ENCODE results near the gene ALKBH3.

DNA sequence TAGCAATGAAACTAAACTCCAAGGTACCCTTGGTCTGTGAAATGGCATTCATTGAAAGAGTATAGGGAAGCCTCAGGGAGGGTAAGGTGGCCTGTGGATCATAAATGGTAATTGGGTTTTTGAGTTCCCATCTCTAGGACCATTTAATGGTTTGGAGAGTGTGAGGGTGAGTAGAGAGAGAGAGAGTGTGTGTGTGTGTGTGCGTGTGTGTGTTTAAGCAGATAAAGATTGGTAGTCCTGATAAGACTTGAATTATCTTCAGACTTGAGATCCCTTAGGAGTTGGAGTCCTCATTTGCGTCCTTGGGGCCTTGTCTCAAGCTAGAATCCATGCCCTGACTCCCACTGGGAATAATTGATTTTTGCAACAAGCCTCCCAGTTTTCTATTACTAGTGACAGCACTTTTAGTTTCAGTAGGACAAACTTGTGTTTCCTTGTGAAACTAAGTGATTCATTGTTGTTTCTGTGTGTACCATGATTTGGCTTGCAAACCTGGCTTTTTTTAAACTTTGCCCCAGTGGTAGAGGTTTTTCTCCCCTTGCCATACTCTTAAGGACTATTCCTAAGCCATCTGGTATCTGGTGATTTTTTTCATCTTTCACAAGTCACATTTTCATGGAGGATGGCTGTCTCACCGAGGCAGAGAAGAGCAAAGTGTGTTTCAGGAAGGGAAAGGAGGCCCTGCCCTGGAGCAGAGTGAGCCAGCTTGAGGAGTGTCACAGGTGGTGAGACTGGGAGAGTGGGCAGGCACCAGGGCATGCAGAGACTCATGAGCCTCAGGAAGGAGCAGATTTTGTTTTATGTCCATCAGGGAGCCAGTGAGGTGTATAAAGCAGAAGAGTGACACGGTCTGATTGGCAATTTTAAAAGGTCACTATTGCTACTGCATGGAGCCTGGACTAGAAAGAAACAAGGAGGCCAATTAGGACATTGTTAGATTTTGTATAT lies 26.7 kb downstream of the ALKBH3 start:
- TF ChIP-seq, protein P1, sequence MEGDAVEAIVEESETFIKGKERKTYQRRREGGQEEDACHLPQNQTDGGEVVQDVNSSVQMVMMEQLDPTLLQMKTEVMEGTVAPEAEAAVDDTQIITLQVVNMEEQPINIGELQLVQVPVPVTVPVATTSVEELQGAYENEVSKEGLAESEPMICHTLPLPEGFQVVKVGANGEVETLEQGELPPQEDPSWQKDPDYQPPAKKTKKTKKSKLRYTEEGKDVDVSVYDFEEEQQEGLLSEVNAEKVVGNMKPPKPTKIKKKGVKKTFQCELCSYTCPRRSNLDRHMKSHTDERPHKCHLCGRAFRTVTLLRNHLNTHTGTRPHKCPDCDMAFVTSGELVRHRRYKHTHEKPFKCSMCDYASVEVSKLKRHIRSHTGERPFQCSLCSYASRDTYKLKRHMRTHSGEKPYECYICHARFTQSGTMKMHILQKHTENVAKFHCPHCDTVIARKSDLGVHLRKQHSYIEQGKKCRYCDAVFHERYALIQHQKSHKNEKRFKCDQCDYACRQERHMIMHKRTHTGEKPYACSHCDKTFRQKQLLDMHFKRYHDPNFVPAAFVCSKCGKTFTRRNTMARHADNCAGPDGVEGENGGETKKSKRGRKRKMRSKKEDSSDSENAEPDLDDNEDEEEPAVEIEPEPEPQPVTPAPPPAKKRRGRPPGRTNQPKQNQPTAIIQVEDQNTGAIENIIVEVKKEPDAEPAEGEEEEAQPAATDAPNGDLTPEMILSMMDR (IDR thresholded peaks at IDR 0.05) = no peak
- TF ChIP-seq POLR2A (IDR thresholded peaks at IDR 0.05) (no peak), POLR2AphosphoS5 (IDR thresholded peaks at IDR 0.05) (no peak), EP300 (IDR thresholded peaks at IDR 0.05) (no peak)
